ENCODE results near the gene UNKL.

Gene UNKL

GRCh38 chr16:1414532-1415260 lies at the start of gene UNKL:
Gene UNKL, minus strand, starts transcription at chr16:1414704. Its CDS starts 13 bp downstream, at chr16:1414691.
- peak; percentile 80 for DNase-seq

- DNase-seq: no peak
Measured at GRCh38 chr16:1461146-1461545, 46.6 kb upstream of the UNKL start.

GRCh38 chr16:1460602-1461138 lies 46.2 kb upstream of the UNKL start:
- no peak for DNase-seq

DNA sequence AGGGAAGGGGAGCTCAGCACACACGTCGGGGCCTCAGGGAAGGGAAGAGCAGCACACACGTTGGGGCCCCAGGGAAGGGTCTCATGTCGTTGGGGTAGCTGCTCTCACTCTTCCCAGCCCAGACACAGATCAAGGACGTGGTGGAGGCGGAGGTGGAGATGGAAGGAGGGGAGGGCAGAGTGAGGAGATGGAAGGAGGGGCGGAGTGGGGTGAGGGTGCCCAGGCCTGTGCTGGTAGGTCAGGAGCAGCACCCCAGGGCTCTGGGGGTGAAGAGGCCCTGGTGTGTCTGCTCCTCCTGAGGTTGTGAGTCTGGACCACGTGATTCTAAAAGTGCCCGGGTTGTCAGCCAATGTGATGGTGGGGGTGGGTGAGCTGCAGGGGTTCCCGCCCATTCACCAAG lies 45.5 kb upstream of the UNKL start:
- DNase-seq: no peak

GRCh38 chr16:1458977-1459341 lies 44.5 kb upstream of the UNKL start:
- DNase-seq: no peak

DNA sequence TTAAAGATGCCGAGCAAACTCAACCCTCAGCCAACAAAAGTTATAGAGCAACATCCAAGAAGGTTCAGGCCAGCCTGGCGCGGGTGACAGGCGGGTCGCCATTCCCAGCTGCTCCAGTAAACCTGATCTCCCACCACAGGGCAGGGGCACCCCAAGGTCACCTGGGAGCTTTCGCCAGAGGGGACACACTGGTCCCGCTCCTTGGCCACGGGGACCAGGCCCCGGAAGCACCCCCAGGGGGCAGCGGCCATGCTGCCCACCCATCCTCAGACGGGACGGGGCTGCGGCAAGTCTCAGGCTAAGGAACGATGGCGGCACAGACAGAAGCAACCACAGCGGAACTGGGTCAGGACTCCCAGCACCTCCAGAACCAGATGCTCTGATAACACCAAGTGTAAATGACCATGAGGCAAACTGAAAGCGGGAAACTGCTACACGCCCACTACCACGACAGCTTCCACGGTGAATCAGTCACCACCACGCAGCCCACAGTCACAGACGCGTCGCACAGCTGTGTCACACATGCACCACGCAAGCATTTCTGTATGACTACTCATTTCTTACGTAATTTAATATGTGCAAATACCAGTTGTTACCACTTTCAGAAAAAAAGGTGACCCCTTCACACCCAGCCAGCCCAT lies 44.0 kb upstream of the UNKL start:
- DNase-seq: no peak

DNA sequence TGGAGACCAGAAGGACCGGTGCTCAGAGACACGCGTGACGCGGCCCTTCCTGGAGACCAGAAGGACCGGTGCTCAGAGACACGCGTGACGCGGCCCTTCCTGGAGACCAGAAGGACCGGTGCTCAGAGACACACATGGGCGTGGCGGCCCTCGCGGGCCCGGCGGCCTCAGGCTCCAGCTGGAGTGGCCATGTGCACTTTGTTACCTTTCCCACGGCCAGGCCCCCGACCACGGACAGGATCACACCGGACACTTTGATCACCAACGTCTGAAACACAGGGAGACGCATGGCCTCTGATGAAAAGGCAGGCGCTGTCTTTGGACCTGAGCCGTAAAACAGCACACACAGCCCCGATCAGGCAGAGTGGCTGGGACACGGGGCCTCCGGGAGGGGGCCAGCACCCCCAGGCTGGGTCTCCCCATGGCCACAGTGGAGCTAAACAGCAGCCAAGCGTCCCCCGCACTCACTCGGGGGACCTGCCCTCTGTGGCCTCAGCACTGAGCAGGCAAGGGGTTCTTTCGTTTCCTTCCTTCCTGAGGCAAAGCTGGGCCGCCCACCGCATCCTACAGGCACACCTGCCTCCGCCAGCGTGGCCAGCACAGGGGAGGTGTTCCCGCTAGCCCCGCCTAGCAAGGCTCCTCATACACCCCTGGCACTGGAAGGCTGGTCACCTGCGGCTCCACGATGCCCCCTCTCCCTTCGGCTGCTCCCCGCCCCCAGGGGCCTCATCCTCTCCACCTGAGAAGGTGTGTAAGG lies 43.2 kb upstream of the UNKL start:
- no peak for DNase-seq

GRCh38 chr16:1456951-1457350 lies 42.4 kb upstream of the UNKL start:
- no peak for DNase-seq

DNA sequence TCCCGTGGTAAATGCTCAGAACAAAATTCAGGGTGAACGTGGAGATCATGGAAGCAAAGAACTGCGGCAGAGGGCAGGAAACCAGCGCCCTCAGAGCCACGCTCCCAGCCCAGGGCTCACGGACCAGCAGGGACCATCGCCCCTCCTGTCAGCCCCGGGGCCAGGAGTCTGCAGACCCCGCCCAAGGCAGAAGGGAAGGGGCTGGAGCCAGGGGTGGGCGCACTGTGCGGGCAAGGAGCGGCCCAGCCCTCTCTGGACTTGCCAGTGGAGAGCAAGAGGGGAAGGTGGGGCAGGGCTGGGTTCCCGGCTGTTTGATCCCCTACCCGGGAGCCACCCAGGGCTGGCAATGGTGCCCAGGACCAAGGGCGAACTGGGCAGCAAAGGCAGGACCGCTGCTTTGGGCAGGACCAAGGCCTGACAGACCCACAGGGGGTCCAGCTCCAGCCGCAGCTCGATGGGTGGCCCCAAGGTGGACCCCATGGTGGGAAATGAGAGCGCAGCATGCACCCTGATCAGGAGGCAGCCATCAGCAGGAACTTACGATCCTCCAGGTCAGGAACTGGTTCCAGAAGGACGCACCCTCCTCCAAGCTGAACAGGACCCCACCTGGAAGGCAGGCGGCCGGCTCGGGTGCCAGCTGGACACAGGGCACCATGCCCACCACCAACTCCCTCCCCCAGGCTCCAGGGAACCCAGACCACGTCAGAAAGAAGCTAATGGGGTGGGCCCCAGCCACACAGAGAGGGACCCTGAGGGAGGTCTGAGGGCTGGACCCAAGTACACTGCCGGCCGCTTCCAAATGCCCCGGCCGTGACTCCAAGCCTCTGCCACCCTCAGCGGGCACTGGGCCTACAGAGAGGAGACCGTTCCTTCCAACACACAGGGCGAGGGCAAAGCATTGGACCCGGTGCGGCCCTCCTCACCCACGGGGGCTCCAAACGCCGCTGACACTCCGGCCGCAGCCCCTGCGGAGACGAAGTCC lies 41.0 kb upstream of the UNKL start:
- DNase-seq: no peak

DNA sequence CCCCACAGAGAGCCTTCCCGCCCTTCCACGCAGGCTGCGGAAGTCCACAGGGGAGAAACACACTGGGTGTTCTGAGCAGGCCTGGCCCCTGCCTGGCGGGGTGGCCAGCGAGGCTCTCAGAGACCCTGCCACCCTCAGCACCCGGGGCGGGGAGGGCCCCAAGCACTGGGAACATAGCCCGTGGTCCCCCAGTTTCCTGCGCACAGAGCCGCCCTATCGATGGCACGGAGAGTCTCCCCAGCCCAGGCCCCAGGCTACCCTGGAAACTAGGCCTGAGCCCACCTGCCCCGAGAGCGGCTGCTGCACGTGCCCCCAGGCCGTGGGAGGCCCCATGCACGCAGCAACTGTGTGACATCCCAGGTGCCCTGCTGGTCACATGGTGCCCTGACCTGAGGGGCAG lies 40.1 kb upstream of the UNKL start:
- no peak for DNase-seq

- no peak for DNase-seq
Measured at GRCh38 chr16:1453316-1453715, 38.8 kb upstream of the UNKL start.

DNA sequence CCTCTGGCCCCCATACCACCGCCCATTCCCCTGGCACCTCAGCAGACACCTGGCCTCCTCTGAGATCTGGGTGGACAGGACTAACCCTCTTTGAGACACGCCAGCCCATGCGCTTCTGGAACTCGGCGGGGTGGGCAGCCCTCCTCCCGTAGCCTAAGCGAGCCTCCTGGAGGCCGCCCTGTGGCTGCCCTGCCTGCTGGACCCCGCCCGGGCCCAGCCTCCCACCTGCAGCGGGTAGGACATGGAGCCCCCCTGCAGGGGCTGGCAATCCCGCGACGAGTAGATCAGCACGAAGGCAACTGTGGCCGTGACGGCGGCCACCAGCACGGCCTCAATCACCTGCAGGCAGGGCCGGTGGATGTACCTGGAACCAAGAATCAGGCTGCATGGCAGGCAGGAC lies 38.0 kb upstream of the UNKL start:
- no peak for DNase-seq

DNA sequence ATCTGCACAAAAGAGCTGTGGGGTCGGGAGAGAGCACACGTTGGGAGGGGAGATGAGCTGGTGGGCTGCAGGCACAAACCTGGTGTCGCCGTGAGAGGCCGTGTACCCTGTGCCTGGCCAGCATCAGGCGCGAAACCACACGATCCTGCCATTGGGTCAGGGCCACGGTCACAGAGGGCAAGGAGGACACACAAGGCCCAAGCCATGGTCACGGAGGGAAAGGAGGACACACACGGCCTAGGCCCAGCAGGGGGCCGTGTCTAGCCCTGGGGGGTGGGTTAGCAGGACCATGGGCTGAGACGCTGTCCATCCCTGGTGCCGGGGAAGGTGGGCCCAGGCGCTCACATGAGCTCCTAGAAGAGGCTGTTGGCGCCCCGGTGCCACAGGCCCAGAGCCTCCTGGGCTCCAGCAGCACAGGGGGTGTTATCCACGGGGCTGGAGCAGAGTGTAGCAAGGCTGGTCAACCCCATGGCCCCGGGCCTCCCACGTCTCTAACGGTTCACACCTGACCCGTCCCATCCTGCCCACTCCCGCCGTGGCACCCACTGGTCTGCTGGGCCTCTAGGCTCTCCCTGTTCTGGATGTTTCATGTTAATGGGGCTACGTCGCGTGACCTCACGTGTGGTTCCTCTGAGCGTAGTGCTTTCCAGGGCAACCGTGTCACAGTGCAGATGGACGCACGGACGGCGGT lies 37.3 kb upstream of the UNKL start:
- DNase-seq: no peak

DNA sequence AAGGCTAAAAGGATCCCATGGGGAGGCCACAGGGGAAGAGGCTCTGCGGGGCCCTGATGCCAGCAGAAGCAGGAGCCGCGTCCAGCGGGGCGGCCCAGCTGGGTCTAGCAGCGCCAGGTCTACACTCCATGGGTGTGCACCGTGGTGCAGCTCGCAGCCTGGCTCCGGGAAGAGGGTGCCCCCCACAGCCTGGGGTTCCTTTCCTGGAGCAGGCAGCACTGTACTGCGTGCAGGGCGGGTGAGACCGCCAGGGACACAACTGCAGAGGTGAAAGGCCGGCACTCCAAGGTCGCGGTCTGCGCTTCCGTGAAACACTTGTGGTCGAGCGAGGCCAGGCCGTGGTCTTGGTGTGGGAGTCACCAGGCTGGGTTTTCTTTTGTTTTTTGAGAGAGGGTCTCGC lies 36.3 kb upstream of the UNKL start:
- DNase-seq: no peak

GRCh38 chr16:1450218-1450617 lies 35.7 kb upstream of the UNKL start:
- no peak for DNase-seq

DNA sequence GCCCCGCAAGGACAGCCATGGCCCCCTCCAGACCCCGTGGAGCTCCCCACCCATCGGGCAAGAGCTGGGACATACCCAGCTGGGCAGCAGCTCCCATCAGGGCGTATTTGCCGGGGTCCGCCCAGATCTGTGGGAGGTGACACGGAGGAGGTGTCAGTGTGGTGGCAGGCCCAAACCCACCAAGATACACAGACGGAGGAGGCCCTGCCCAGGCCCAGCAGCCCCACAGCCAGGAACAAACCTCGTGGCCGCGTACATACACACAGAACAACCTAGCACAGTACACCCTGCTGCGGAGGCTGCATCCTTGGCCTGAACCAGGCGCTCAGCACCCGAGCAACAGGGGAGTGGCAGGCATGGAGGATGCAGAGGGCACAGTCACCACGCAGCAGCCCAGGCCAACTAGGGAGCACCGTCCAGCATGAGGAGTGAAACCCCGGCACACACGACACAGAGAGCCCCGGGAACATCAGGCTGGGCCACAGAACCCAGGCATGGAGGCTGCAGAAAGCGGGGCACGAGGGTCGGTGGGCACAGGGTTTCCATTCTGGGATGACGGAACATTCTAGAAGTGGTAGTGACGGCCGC lies 34.8 kb upstream of the UNKL start:
- DNase-seq: no peak

- no peak for DNase-seq
Measured at GRCh38 chr16:1448536-1449116, 34.1 kb upstream of the UNKL start.

DNA sequence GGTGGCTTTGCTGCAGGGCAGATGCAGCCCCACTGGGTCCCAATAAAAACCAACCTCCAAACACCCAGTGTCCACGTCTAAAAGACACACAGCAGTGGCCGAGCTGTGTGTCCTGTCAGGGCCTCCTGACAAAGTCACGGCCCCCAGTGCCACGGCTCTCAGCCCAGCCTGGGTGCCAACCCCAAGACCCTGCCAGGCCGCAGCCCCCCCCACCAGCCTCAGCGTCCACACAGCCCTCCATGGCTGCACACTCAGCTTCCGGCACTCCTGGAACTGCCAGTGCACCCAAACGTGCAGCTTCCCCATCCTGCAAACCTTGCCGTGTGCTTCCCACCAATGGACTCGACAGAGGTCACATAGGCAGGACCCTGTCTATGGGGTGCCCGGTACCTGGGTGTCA lies 33.5 kb upstream of the UNKL start:
- no peak for DNase-seq

GRCh38 chr16:1446296-1447080 lies 32.0 kb upstream of the UNKL start:
- DNase-seq: no peak

DNA sequence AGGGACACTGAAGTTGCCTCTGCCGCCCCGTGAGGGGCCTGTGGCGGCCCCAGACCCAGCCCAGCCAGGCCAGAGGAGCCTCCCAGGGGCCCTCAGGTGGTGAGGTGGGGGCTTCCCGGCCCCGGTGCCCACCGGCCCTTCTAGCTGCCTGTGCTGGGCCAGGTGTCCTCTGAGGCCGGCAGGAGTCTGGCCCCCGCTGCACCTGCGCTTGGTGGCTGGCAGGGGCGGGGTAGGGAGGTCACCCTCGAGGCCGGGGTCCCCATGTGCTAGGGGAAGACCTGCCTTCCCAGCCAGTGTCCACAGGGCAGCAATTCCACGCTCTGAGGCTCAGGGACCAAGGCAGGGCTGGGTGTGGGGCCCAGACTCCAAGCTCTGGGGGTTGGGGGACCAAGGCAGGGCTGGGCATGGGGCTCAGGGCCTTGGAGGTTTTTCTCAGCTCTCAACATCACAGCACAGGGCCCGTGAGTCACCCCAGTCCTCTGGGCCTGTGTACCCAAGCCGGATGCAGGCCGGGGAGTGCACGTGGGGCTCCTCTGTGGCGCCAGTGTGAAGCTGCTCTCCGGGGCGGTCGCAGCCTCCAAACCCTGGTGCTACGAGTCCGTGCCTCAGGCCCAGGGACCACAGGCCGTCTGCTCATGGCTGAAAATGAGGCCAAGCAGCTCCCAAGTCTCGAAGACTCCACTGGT lies 31.2 kb upstream of the UNKL start:
- DNase-seq: no peak

Measured in activated CD4-positive, alpha-beta T cell treated with anti-CD3 and anti-CD28 coated beads for 1 hour (primary cell).